GM23338 (cell line): ENCODE measurements around the gene SMAD3.

Source experiments
- CREB1 ChIP-seq: fragments of 250-450 bp; sonication (Bioruptor Pico); IDR thresholded peaks from 2 replicates; pipeline ENCODE4 v1.5.0; 2020; ENCODE audit warnings: low read depth, mild to moderate bottlenecking, moderate library complexity
- CTCF ChIP-seq, 2 experiments: fragments of 200-600 bp in 1 of 2; sonication (generic) in 1 of 2; conservative IDR thresholded peaks; 2 replicates each; pipeline versions ENCODE4 v1.5.1 to v1.6.1; 2016 to 2017; ENCODE audit warnings: antibody characterized with exemption in 2 of 2, low read depth in 2 of 2, mild to moderate bottlenecking in 2 of 2, moderate library complexity in 1 of 2
- ETS1 ChIP-seq: IDR thresholded peaks from 2 replicates; pipeline ENCODE4 v1.6.1; 2016; ENCODE audit warnings: antibody characterized with exemption
- EZH2 ChIP-seq: fragments of 200-600 bp; sonication (generic); IDR thresholded peaks from one replicate; pipeline ENCODE4 v1.8.0; 2017; ENCODE audit warnings: antibody characterized with exemption, mild to moderate bottlenecking, low read depth; ENCODE audit not compliant: unreplicated experiment
- EZH2phosphoT487 ChIP-seq: fragments of 200-600 bp; sonication (generic); IDR thresholded peaks from one replicate; pipeline ENCODE4 v1.8.1; 2018; ENCODE audit warnings: antibody characterized with exemption; ENCODE audit not compliant: unreplicated experiment
- JUNB ChIP-seq: IDR thresholded peaks from one replicate; pipeline ENCODE4 v1.6.1; 2016; ENCODE audit warnings: antibody characterized with exemption; ENCODE audit not compliant: unreplicated experiment
- NANOG ChIP-seq: IDR thresholded peaks from 2 replicates; pipeline ENCODE4 v1.6.1; 2016; ENCODE audit warnings: antibody characterized with exemption, borderline replicate concordance
- POLR2AphosphoS5 ChIP-seq: IDR thresholded peaks from 2 replicates; pipeline ENCODE4 v1.6.1; 2016; ENCODE audit warnings: antibody characterized with exemption, low read depth
- REST ChIP-seq: IDR thresholded peaks from one replicate; pipeline ENCODE4 v1.6.1; 2018; ENCODE audit warnings: antibody characterized with exemption; ENCODE audit not compliant: unreplicated experiment
- STAT1 ChIP-seq: IDR thresholded peaks from one replicate; pipeline ENCODE4 v1.6.1; 2016; ENCODE audit warnings: antibody characterized with exemption; ENCODE audit not compliant: unreplicated experiment
- ZNF114 ChIP-seq: fragments of 250-450 bp; sonication (Bioruptor Pico); IDR thresholded peaks from 2 replicates; pipeline ENCODE4 v1.5.0; 2020; ENCODE audit warnings: mild to moderate bottlenecking, moderate library complexity
- ZNF331 ChIP-seq: fragments of 250-450 bp; sonication (Bioruptor Pico); IDR thresholded peaks from 2 replicates; pipeline ENCODE4 v1.5.0; 2020; ENCODE audit warnings: low read depth, mild to moderate bottlenecking, moderate library complexity
- ZNF462 ChIP-seq: fragments of 250-450 bp; sonication (Bioruptor Pico); IDR thresholded peaks from 2 replicates; pipeline ENCODE4 v1.5.0; 2020; ENCODE audit warnings: mild to moderate bottlenecking, moderate library complexity

- no peak for TF ChIP-seq CTCF (conservative IDR thresholded peaks at IDR 0.05; ENCODE audit: low read depth in 2 of 2)
- no peak for TF ChIP-seq EZH2
- no peak for TF ChIP-seq POLR2AphosphoS5
- no peak for TF ChIP-seq EZH2phosphoT487
- TF ChIP-seq JUNB = no peak
- TF ChIP-seq ZNF331 (CRISPR knock-in tag) = no peak
- TF ChIP-seq ZNF114 (CRISPR knock-in tag) = no peak
- TF ChIP-seq CREB1 (CRISPR knock-in tag) = no peak
- no peak for TF ChIP-seq REST
- TF ChIP-seq ETS1 = no peak
- no peak for TF ChIP-seq STAT1
- no peak for TF ChIP-seq NANOG
- TF ChIP-seq ZNF462 (CRISPR knock-in tag) = no peak
These were observed 175.9 kb downstream of the SMAD3 start for GRCh38 chr15:67241132-67241855.
